GM21381 (cell line): Measurements from ENCODE around the gene COA8.

Source experiments
- ATAC-seq: cut with Tn5 transposase; IDR thresholded peaks from one replicate; pipeline ENCODE4 v1.9.1; 2021; ENCODE audit warnings: mild to moderate bottlenecking, moderate library complexity; ENCODE audit not compliant: unreplicated experiment

COA8 gene, protein sequence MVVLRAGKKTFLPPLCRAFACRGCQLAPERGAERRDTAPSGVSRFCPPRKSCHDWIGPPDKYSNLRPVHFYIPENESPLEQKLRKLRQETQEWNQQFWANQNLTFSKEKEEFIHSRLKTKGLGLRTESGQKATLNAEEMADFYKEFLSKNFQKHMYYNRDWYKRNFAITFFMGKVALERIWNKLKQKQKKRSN

DNA sequence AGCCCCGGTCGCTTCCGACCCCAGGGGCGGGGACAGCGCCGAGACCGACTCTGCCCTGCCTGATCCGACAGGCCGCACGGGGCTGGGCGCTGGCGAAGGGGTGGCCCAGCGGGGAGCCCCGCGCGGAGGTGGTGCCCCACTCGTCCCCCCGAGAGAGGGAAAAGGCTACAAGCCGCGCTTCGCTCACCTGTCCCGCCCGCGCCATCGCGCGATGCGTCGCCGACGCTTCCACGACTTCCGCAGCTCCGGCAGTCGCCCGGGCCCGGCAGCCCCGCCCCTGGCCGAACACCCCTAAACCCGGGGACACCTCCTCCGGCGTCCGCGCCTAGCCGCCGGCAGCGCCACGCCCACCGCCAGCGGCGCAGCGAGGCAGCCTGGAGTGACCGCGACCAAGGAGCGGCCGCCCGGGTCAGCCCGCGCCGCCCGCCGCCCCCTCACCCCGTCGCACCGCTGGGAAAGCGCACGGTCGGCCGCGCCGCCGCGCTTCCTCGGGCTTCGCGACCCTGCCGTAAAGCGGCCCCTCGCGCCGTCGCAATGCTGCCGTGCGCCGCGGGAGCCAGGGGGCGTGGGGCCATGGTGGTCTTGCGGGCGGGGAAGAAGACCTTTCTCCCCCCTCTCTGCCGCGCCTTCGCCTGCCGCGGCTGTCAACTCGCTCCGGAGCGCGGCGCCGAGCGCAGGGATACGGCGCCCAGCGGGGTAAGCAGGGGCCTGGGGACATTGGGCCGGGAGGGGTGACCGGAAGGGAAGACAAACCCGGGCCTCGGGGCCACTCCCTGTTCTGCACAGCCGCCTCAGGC, at the start of gene COA8, which contains the start of gene BAG5:
TSS of gene COA8 (plus strand) at position 532 of the 797 bp plus-strand sequence. CDS start at position 574, 42 bp downstream.
TSS of gene BAG5 (minus strand) at position 229 of the 797 bp plus-strand sequence. CDS start 1,493 bp downstream, outside the sequence.
- peak; percentile 72 for ATAC-seq

DNA sequence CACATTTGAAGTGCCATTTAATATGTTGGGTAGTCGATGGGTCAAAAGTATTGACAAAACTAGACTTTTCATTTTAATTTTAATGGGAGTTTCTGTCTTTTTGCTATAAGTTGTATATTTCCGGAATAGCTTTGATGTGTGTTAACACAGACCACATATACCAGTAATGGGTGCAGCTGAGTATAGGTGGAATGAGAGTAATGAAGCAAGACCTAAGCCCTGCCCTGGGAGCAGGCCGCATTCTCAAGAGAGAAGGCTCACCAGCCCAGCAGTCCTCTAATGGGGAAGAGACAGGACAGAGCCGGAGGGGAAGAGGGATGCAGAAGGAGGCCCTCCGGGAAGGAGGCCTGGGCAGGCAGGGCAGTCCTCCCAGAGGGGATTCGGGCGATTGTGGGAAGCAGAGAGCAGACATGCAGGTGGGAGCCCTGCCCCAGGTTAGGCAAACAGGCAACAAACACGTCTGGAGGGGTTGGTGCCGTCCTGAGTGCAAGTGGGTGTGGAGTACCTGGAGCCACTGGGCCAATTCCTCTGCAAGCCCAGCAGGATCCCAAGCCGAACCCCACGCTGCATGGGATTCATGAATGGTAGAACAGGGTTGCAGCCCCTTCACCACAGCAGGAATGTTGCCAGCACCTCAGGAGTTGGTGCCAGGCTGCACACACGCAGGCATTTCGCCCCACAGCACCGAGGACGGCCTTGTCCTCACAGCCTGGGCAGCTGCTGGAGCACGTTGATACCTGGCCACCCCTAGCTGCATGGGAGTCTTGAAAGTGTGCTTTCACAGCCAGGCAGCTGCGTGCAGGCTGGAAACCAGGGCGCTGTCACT, 48.0 kb upstream of the COA8 start:
- no peak for ATAC-seq

DNA sequence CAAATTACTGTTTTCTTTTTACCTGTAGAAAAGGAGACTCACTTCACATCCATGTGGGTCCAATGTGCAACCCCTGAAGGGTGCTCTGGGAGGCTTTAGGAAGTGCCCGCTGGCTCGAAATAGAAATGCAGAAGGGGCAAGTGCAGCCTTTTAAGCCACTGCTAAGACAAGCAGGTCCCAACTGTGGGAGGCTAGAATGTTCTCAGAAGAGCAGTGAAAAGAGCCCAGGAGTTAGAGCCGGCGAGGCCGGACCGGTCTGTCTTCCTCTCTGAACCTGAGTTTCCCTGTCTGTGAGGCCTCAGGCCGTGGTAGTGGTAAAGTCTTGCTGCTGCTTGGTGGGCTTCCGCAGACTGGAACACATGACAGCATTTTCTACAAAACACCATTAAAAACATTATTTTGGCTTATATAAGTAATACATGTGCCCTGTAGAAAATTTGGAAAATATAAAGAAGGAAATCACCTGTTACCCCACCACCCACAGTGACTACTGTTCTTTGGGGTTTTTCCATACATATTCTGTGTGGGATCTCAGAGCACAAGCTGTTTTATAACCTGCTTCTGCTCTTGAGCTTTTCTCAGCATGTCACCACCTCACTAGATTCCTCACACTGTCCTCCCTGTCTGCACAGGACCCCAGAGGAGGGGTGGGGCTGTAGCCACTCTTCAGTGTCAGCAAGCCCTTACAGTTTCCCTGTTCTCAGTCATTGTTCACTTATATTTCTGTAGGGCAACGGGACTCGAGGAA, 46.2 kb upstream of the COA8 start:
- no peak for ATAC-seq

DNA sequence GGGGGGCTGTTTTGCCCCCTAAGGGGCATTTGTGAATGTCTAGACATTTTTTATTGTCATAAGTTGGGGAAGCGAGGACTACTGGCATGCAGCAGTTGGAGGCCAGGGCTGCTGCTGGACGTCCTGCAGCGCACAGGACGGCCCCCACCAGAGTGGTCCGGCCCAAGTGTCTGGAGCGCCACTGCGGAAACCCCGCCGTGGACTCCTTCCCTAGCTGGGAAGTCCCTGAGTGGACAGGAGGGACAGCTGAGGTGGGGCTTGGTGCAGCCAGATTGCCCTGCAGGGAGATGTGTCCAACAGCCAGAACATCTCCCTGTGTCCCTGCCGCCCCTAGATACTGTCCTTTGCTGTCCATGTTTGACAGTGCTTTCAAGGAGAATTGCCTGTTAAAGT, 45.6 kb upstream of the COA8 start:
- no peak for ATAC-seq

DNA sequence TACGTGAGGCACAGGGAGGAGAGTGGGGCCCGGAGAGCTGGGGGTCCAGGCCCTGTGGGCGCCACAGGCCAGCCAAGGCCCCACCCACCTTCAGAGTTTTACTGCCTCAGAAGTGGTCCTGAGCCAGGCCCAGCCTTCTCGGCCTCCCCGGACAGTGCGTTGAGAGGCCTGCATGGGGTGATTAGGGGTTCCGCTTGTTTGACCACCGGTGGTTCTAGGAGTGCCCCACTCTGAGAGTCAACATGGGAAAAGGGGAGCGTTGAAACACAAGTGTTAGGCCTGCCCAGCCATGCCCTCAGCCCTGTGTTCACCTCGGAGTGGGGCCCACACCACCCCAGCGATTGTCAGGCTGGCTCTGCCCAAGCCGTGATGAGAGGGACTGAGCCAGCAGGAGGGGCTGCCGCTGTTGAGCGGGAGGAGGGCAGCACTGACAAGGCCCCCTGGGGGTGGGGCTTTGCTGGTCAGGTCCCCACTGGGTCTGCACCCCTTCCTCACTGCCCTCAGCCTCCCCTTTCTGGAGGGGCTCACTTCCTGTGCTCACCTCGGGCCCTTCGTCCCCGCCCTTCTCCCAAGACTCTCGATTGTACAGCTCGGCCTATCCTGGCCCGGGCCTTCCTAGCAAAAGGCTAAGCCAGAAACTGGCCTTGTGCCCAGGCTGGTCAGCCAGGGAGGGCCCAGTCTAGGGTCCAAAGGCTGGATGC, 44.9 kb upstream of the COA8 start:
- ATAC-seq: no peak

DNA sequence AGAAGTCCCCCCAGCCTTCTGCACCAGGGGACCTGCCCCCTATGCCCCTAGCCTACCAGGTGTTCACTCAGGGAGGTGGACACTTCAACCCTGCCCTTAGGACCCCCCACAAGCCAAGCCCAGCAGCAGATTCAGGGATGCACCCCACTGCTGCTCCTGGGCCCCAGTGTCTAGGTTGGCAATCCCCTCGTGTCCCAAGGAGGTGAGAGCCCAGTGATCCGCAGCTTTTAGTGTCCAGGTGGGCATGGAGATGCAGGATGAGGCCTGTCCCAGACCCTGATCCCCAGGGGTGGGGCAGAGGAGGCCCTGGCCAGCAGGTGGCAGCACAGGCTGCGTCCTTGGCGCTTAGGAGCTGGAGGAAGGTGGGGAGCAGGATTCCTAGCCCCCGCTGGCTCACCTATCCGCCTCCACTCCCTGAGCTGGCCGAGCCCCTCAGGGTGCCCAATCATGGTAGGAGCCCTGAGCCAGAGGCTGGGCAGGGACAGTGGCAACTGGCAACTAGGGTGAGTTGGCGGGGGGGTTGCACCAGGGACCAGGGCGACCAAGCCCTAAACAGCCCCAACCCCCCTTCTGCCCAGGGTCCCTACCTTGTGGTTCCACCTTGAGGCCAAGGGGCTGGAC, 44.2 kb upstream of the COA8 start:
- ATAC-seq: no peak

DNA sequence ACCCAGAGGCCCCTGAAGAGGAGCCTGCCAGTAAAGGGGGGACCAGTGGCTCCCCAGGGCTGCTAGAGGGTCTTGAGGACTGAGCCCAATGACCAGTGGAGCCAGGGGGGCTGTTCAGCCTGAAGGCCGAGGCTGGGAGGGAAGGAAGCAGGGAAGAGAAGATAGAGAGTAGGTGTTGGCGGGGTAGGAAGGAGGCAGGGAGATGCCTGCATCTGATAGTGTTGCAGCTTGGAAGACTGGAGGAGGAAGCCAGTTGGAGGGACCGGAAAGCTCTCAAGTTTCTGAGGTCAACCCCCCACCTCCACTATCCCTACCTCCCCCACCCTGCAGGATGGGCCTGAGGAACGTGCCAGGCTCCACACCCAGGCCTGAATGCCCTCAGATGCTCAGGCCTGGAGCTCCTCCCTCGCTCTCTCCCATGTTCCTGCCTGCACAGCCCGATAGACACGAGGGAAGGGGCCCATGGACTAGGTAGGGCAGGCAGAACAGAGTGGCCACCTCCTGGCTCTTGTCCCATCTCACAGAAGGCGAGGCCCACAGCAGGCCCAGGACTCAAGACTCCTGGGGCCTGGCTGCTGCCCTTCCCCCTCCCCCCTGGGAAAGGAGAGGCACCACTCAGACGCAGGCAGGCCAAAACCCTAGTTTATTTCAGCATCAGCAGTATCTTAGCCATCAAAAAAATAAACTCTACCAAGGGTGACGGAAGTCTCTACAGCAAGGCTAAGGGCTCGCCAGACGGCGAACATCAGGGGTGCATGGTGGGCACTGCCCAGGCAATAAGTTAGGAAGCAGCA, 43.5 kb upstream of the COA8 start:
- ATAC-seq: no peak

DNA sequence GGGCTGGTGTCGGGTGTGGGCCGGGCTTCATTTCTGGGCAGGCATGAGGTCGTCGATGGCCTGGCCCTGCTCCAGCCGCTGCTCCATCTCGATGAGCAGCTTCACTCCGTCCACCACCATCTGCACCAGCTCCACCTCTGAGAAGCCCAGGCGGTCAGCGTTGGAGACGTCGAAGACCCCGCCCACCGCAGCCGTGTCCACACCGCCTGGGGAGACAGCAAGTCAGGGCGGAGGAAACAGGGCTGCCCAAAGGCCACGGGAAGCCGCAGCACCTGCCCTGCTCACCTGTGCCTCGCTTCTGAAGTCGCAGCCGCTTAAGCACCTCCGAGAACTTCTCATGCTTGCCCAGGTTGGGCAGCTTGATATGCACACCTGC, 42.9 kb upstream of the COA8 start:
- ATAC-seq: no peak

DNA sequence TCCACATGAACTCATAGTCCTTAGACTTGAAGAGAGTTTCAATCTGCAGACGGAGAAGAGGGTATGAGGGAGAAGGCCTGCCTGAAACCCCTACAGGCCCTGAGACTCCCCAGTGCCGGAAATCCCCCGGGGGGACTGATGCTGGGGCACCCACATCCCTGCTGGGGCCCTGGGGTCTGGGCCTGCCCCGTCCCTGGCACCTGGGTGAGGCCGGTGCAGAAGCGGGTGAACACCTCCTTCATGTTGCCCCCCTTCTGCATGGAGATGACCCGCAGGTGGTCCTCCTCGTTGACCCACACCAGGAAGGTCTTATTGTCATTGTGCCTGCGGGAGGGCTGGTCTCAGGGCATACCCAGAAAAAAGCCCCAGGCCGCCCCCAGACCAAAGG, 42.5 kb upstream of the COA8 start:
- no peak for ATAC-seq

DNA sequence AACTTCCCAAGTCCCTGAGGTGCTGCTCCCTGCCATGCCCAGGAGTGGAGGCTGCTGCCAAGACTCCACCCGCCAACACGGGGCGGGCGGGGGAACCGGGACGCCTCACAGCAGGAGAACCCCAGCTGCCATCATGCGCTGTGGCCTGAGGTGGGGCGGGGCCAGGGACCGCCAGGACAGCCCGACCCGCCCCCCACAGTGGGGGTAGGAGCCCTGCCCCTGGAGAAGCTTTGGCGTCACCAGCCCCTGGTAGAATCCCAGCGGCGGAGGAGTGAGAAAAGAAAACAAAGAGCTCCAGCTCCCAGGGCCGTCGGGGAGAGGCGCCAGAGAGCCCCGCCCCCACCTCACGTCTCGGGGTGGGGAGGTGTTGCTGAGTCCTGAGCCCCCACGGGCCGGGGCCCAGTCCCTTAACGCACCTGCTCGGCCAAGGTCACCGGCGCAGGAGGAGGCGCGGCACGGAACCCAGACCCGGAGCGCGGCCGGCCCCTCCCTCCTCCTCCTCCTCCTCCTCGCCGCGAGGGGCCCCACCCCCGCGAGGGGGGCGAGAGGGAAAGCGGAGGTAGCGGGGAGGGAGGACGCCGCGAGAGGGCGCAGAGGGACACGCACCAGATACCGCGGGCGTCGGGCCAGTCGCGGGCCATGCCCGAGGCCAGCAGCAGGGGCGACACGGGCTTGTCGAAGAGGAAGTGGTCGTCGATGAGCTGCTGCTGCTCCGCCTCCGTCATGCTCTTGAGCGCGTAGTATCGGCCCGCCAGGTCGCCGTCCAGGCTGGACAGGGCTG, 41.9 kb upstream of the COA8 start:
- no peak for ATAC-seq

DNA sequence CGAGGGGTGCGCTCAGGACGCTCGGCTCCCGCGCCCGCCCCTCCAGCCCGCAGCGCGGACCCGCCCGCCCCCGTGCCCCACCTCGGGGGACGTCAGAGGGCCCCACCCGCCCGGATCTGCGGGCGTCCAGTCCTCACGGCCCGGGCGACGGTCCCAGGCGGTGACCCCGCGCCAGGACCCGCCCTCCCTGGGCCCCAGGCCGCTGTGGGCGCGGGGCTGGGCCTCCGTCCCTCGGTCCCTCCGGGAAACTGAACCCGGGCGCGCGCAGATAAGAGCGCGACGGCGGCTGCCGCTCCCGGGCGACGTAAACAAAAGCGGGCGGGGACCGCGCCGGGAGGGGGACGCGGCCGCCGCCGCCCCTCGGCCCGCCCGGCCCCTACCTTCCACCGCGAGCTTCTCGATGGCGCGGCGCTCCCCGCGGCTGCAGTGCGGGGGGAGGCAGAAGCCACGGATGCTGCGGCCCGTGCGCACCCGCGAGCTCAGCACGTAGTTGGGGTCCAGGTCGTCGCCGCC, 41.3 kb upstream of the COA8 start:
- no peak for ATAC-seq

DNA sequence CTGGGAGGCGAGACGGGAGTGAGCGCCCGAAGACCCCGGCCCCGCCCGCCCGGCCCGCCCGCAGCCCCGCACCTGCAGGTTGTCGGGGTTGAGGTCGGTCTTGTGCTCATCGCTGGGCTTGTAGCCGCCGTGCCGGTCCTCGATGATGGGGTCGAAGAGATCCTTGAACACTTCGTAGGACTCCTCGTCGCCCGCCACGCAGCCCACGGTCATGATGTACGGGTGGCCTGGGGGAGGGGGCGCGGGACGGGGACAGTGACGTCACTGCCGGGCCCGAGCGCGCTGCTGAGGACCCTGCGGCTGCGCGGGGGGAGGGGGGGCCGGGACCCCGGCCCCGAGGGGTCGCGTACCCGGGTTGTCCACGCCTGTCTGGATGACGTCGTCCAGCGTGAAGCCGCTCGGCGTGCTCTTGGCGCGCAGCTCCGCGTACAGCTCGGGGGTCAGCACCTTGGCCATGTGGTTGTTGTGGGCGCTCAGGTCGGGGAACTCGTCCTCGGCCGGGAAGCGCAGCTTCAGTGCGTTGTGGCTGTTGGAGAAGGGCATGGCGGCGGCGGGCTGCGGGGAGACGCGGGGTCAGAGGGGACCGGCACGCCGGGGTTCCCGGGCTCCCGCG, 40.7 kb upstream of the COA8 start:
- ATAC-seq: no peak

DNA sequence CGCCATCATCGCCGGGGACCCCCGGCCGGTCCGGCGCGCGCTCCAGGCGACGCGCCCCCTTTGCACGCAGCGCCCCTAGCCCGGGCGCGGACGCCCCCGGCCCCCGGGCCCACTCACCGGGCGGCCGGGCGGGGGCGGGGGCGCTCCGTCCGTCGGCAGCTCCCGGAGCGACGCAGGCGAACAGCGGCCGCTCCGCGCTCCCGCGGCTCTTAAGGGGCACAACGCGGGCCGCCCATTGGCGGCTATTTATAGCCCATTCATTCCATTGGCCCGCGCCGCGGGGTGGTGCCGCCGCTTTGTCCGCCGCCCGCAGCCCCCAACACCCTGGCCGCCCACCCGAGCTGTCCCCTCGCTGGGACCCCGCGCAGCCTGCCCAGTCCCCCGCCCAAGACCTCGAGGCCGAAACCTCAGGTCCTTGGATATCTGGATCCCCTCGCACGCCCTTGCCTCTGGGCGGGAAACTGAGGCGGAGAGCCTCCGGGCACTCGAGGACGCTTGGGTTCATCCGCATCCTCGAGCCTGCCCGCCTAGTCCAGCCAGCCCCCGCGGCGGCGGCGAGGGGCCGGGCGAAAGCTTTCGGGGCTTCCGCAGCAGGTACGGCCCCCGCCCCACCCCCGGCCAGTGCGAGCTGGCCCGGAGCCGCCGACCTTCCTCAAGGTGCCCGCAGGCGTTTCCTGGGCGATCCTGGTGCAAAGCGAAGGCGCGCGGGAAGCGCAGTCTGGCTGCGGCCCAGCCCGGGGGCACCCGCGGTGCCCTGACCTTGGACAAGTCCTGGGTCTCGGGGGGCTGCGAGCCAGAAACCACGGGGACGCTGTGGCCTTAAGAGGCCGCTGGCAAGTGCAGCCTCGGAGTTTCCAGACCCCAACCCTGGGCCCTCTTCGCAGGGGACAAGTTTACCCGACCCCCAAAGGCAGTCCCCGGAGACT, 39.8 kb upstream of the COA8 start, which contains the start of gene CKB:
TSS of gene CKB (minus strand) at position 182 of the 926 bp plus-strand sequence. CDS start 337 bp downstream, outside the sequence.
- no peak for ATAC-seq

DNA sequence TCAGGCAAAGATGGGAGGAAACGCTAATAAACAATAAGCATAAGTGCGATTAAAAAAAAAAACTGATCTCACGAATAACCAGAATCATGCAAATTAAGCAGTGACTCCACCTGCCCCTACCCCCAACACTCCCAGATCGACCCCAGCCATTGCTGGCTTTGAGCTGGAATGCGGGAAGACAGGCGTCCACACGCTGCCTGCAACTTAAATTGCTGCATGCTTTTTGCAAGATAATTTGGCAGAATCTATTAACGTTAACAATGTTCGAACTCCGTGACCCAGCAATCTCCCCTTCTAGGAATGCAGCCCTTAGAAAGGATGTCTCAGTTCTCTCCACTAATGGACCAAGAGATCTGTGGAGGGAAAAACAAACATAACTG, 39.2 kb upstream of the COA8 start:
- ATAC-seq: no peak

DNA sequence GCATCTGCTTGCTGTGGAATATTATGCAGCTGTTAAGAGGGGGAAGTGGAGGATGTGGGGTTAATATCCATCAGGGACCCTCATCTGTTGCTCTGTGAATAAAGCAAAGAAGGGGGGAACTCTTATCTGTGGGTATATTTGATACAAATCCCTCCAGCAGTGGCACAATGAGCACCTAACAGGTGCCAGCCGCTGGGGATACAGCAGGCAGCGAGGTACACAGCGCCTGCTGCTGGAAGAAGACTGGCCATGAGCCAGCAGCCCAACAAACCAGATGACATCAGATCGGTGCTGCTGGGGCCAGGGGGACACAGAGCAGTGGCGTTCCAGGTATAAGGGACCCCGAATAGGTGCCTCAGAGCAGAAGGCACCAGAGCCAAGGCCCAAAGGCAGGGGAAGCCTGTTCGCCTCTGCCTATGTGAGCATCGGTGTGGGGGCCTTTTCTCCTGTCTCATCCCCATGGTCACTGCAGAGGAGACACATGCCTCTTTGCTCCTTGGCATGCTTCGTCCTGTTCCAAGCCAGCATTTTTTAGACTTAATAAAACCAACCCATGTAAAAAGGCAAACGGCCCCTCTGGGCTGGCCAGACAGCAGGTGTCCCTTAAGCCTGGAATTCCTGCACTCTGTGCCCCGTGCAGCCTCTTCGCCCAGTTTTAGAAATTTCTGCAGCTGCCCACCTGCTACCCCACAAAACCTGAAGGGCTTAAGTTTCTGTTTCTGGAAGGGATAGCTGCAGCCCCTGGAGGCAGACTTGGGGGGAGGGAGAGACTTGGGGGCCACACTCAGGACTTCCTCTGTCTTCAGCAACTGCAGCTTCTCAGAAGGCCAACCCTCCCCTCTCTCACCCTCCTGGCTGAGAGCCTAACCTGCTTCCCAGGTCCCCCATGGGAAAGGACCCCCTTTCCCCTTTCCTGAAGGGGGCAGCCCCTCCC, 38.5 kb upstream of the COA8 start:
- ATAC-seq: no peak
